GM21786 (cell line): ENCODE measurements around the gene TRAPPC1.
"Not testable (repeated sequence)": the region's sequence is repeated elsewhere in the genome, so short reads cannot be mapped to it uniquely, and the experiment has no call there.

Experiments
- ATAC-seq: cut with Tn5 transposase; IDR thresholded peaks from one replicate; pipeline ENCODE4 v1.9.1; 2021; ENCODE audit not compliant: unreplicated experiment

TRAPPC1 gene, protein sequence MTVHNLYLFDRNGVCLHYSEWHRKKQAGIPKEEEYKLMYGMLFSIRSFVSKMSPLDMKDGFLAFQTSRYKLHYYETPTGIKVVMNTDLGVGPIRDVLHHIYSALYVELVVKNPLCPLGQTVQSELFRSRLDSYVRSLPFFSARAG

GRCh38 chr17:7931709-7932482, at the start of gene TRAPPC1, which contains the start of gene CNTROB:
Gene TRAPPC1 (minus strand): TSS chr17:7931946. CDS start chr17:7931829, 117 bp downstream.
Gene CNTROB (plus strand): TSS chr17:7932206. CDS start chr17:7933080, 874 bp downstream.
- ATAC-seq, result peak; percentile 96

GRCh38 chr17:7977805-7978204, 46.1 kb upstream of the TRAPPC1 start:
- no peak for ATAC-seq

- ATAC-seq, result no peak
Measured at GRCh38 chr17:7977039-7977438, 45.3 kb upstream of the TRAPPC1 start.

- no peak for ATAC-seq
Measured at GRCh38 chr17:7974638-7975131, 42.9 kb upstream of the TRAPPC1 start.

DNA sequence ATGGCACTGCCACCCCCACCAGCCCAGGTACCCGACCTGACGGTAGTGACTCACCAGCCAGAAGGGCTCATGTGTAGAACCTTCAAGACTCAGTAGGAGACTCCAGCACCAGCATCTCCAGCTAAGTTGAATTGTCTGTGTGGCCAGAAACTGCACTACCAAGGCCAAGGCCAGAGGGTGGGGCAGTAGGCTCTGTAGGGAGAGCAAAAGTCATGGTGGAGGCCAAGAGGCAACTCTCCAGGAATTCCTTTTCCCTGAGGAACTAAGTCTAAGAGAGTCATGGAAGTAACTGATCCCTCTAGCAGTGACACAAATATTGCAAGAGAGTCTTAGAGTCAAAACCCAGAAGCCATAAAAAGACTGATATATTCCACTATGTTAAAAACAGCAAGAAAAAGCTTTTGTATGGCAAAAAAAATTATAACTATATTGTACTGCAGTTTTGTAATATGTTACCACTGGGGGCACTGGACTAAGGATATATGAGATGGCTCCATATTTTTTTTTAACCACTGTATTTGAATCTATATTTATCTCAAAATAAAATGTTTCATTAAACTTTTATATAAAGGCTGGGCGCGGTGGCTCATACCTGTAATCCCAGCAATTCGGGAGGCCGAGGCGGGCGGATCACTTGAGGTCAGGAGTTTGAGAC, 40.5 kb upstream of the TRAPPC1 start:
- no peak for ATAC-seq

GRCh38 chr17:7971651-7972050, 39.9 kb upstream of the TRAPPC1 start:
- no peak for ATAC-seq

DNA sequence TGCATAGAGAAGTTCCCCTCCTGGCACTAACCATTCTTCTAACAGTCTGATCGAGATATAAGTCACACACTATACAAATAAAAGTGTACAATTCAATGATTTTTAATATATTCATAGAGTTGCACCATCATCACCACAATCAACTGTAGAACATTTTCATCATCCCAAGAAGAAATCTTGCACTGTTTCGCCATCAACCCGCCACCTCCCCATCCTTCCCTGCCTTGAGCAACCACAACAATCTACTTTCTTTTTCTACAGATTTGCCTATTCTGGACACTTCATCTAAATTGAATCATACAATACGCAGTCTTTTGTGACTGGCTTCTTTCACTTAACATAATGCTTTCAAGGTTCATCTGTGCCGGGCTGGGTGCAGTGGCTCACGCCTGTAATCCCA, 37.7 kb upstream of the TRAPPC1 start:
- no peak for ATAC-seq

DNA sequence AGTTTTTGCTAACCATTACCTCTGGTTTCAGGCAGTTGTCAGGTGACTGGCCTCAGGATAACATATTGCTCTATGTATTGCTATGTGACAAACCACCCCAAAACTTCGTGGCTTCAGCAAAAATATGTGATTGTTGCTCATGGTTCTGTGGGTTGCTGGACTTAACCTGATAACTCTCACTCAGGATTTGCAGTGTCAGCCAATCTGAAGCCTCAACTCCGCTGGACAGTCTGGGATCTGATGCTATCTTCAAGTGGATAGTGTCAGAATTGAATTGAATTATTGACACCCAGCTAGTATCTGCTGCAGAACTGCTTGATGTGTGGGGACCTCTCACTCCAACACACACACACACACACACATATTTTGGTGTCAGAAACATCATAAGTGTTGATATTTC, 36.0 kb upstream of the TRAPPC1 start:
- no peak for ATAC-seq

DNA sequence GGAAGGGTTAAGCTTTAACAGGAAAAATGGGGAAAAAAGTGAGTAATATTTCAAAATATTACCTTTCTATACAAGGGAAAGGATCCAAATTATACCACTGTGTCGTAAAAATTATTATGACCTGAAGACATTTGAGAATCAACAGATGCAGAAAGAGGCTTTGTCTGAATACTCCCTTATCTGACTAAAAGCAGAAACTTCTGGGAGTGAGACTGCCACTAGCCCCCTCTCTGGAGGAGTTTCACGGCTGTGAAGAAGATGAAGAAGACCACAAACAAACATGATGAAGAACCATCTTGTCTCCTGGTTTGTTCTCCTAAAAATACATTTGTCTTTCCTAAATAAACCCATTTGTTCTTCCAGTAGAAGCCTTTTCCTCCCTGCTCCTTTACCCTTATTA, 29.7 kb upstream of the TRAPPC1 start:
- ATAC-seq, result no peak

DNA sequence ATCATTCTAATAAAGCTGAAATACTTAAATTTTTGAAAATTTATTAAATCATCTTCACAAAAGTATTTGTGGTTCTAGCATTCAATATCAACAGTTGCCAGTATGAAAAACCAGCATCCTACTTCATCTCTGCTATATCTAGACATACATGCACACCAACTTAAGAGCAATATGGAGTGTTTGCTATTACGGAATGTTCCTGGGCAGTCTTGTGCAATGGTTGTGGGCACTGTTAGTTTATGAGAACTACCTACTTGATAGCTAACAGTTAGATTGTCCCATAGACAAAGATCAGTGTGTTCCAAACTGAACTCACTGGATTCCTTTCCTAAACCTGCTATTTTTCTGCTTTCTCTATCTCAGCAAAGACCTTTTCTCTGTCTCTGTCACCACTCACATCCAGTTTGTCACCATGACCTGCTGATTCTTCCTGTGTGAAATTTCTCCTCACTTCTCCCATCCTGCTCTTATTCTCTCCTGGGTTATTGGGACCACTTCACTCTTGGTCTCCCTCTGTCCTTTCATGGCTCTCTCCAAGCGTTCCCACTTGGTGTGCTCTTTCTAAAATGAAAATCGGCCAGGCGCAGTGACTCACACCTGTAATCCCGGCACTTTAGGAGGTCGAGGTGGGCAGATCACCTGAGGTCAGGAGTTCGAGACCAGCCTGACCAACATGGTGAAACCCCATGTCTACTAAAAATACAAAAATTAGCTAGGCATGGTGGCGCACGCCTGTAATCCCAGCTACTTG, 27.9 kb upstream of the TRAPPC1 start:
- ATAC-seq, result no peak

GRCh38 chr17:7956228-7956965, 24.7 kb upstream of the TRAPPC1 start:
- ATAC-seq, result no peak

DNA sequence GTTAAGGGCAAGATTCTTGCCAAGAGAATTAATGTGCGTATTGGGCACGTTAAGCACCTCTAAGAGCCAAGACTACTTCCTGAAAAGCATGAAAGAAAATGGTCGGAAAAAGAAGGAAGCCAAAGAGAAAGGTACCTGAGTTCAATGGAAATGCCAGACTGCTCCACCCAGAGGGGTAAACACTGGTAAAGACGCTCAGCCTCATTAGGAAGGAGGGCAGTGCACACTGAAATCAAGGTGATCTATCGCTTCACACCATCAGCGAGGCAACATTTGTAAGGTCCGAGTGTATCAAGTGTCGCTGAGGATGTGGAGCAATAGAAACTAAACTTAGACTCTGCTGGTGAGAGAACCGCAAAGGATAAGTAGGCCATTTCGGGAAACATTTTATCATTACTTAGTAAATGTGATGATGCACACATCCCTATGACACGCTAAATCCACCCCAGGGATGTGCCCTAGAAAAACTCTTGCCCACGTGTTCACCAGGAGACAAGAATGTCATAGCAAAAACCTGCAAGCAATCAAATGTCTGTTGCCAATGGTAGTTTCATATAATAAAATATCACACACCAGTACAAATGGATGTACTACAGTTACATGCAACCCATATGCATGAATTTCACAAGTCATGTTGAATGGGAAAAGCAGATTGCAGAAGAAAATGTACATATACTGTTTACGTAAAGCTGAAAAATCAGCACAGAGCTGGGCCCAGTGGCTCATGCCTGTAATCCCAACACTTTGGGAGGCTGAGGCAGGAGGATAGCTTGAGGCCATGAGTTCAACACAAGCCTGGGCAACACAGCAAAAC, 23.9 kb upstream of the TRAPPC1 start:
- no peak for ATAC-seq

GRCh38 chr17:7953266-7953665, 21.5 kb upstream of the TRAPPC1 start:
- not testable (repeated sequence) for ATAC-seq

DNA sequence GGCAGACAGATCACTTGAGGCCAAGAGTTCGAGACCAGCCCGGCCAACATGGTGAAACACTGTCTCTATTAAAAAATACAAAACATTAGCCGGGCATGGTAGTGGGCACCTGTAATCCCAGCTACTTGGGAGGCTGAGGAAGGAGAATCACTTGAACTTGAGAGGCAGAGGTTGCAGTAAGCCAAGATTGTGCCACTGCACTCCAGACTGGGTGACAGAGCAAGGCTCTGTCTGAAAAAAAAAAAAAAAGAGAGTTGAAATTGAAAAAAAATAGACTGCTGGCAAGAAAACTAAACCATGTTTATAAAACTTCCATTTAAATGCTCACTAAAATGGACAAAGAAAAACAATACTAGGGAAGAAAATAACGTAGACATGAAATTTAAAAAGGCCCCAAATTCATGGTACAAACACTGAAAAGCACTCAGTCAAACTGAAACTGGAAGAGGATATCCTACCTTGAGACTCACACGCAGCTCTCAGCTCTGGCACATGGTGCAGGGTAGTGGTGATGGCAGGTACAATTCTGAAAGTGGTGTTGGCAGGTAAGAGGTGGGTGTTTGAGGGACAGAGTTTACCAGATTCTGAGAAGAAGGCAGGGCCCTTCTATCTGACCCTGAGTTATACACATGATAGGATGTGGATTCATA, 19.5 kb upstream of the TRAPPC1 start:
- ATAC-seq, result peak; percentile 53

DNA sequence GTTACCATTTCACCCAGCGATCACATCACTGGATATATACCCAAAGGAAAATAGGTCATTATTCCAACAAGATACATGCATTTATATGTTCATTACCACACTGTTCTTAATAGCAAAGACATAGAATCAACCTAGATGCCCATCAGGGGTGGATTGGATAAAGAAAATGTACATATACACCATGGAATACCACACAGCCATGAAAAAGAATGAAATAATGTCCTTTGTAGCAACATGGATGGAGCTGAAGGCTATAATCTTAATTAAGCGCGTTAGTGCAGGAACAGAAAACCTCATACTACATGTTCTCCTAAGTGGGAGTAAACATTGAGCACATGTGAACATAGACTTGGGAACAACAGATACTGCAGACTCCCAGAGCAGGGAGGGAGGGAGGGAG, 18.8 kb upstream of the TRAPPC1 start:
- no peak for ATAC-seq

DNA sequence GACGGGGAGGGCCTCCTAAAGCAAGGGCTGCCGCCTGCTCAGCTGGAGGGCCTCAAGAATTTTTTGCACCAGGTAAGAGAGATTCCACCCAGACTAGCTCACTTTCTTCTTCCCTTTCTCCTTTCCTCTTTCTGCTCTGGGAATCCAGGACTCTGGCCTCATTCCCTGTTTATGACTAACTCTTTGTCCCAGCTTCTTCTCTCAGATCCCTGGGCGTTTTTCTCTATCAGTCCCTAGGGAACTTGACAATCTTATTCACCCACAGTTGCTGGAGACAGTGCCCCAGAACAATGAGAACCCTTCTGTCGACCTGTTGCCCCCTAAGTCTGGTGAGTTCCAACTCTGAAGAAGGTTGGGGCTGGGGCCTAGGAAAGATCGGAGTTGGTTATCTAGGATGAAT, 15.9 kb upstream of the TRAPPC1 start:
- no peak for ATAC-seq

DNA sequence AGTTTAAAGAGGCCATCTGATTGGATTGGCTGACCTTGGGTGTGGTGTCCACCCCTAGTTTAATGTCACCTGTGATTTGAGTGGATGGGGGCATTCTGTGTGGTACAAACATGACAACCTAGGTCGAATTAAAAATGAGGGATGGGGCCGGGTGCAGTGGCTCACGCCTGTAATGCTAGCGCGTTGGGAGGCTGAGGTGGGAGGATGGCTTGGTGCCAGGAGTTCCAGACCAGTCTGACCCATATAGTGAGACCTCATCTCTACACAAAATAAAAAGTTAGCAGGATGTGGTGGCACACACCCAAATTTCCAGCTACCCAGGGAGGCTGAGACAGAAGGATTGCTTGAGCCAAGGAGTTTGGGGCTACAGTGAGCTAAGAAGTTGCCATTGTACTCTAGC, 14.7 kb upstream of the TRAPPC1 start:
- ATAC-seq, result no peak

DNA sequence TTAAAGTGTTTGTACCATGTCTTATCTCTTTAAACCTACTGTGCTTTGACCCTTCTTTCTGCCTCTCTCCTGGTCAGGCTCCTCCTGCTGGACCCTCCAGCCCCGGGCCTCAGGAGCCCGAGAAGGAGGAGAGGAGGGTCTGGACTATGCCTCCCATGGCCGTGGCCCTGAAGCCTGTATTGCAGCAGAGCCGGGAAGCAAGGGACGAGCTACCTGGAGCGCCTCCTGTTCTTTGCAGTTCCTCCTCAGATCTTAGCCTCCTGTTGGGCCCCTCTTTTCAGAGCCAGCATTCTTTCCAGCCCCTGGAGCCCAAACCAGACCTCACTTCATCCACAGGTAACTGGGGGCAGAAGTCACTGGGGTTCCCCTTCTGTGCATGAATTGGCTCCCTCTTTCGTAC, 13.9 kb upstream of the TRAPPC1 start:
- ATAC-seq, result no peak

- no peak for ATAC-seq
Measured at GRCh38 chr17:7944326-7944725, 12.6 kb upstream of the TRAPPC1 start.
